ENCODE results near the gene TLE1.
A peak's percentile ranks its signal among the peaks of the same experiment; 100 is the strongest.

DNA sequence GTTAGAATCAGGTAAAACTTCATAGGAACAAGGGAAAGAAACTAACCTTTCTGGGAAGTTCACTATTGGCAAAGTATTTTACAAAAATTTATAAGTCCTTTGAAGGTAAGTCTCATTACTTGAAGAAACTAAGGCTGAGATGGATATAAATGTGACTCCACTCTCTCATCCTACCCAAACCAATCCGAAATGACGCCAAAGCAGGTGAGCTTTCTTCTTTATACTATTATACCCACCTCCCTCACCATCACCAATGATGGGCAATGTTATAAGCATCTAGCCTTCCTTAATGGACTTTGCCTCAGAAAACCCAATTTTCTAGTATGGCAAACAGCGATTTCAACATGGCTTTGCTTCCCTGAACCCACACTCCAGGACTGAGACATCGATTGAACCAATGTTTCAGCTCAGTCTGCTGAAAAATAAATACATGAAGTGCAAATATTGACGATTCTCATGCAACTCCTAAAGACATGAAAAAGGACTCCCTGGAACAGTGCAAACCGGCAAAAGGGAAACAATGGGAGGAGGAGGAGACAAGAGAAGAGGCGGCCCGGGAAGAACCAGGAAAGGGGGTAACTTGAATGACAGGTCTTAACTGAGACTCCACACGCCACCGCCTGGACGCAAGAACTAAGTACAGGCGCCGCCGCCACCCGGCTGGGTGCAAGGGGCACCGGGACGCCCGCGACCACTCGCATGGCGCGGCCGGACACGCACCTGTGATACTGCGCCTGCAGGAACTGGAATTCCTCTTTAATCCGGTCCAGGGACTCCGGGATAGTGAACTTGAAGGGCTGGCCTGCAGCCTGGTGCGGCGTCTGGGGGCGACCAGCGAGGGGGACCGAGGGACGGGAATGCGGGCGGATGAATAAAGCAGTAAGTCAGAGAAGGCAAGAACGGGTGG, 2.5 kb downstream of the TLE1 start:
- TF ChIP-seq POLR2A (IDR thresholded peaks at IDR 0.05): no peak
- TF ChIP-seq, protein P1, sequence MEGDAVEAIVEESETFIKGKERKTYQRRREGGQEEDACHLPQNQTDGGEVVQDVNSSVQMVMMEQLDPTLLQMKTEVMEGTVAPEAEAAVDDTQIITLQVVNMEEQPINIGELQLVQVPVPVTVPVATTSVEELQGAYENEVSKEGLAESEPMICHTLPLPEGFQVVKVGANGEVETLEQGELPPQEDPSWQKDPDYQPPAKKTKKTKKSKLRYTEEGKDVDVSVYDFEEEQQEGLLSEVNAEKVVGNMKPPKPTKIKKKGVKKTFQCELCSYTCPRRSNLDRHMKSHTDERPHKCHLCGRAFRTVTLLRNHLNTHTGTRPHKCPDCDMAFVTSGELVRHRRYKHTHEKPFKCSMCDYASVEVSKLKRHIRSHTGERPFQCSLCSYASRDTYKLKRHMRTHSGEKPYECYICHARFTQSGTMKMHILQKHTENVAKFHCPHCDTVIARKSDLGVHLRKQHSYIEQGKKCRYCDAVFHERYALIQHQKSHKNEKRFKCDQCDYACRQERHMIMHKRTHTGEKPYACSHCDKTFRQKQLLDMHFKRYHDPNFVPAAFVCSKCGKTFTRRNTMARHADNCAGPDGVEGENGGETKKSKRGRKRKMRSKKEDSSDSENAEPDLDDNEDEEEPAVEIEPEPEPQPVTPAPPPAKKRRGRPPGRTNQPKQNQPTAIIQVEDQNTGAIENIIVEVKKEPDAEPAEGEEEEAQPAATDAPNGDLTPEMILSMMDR (IDR thresholded peaks at IDR 0.05): peak in 2 of 3 experiments; percentile 66 to 72
- TF ChIP-seq POLR2AphosphoS5 (IDR thresholded peaks at IDR 0.05; ENCODE audit: insufficient read depth in 1 of 2, low read depth in 1 of 2): peak; percentile 39 to 80
